Hindlimb muscle (tissue), 1 donor: ENCODE measurements around the gene MYO1C. TPM values are rescaled to one million over a fixed set of nuclear protein-coding genes. Genes with fewer than 3 reads are reported as not detected.
A peak's percentile ranks its signal among the peaks of the same experiment; 100 is the strongest.
"Not testable (repeated sequence)": the region's sequence is repeated elsewhere in the genome, so short reads cannot be mapped to it uniquely, and the experiment has no call there.

Experiments
- DNase-seq: peaks from one replicate; pipeline ENCODE4 v3.0.0-alpha.2; 2013
- polyA plus RNA-seq: library from polyadenylated mRNA; unstranded; fragments of 120-200 nt; gene quantifications from one replicate; pipeline ENCODE4 v1.2.1, GENCODE V29; 2013; ENCODE audit not compliant: insufficient read length

The MYO1C gene
- polyA plus RNA-seq, 1 donor = 105 TPM

DNA sequence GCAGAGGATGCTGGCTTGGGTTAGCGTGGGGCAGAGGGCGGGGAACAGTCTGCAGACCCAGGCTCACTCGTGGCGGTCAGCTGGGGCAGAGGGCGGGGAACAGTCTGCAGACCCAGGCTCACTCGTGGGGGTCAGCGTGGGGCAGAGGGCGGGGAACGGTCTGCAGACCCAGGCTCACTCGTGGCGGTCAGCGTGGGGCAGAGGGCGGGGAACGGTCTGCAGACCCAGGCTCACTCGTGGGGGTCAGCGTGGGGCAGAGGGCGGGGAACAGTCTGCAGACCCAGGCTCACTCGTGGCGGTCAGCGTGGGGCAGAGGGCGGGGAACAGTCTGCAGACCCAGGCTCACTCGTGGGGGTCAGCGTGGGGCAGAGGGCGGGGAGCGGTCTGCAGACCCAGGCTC, 16.2 kb upstream of the MYO1C start:
- DNase-seq = not testable (repeated sequence)

- no peak for DNase-seq
These were observed 14.3 kb upstream of the MYO1C start for GRCh38 chr17:1506649-1507267.

DNA sequence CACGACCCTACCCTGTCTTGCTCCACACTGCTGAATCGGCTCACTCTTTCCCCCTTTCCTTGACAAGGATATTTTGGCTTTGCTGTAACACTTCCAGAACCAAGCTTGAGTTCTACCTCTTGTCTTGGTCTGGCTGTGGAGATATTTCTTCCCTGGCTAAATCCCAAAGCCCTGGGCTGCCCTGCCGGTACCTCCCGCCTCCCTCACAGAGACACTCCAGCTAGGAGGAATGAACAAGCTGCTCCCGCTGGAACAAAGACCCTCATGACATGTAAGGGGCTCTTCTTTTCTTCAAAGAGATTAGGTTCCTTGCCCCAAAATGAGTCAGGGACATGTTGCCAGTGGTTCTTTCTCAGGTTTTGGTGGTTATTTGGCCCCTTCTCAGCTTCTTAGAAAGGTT, 13.1 kb upstream of the MYO1C start:
- no peak for DNase-seq

- no peak for DNase-seq
These were observed 12.4 kb upstream of the MYO1C start for GRCh38 chr17:1504866-1505265.

DNA sequence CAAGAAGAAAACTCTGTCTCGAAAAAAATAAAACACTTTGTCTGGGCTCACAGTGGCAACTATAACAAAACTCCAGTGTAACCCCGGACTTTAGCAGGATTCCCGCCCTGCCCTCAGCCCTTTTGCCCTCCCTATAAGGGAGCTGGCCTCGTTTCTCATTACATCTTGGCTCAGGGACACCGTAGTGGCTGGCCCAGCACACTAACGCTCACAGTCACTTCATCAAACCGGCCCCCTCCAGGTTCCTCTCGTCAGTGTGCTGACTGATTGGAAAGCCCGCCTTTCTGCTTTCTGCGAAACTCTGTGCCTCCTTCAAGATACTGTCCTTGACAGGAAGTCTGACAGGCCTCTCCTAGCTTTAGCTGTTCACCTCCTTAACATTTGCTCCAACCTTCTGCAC, 11.2 kb upstream of the MYO1C start:
- DNase-seq = no peak

GRCh38 chr17:1498869-1499268, 6.4 kb upstream of the MYO1C start:
- no peak for DNase-seq

DNA sequence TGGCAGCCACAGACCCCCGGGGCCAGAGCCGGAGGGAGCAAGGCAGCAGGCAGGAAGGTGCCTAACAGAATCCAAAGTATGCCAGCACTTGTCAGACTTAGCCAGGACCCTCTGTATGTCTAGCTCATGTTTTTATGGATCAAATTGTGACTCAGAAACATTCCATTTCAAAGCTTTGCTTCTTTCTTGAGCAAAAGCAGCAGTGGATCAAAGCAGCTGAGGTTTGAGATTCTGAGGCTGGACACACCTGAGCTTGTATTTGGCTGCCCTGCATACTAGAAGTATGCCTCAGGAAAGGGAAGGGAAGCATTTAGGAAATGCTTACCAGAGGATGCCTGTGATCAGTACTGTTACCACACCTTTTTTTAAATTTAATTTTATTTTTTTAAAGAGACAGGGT, 5.7 kb upstream of the MYO1C start:
- DNase-seq = no peak

- DNase-seq = no peak
These were observed 5.3 kb upstream of the MYO1C start for GRCh38 chr17:1497831-1498230.

DNA sequence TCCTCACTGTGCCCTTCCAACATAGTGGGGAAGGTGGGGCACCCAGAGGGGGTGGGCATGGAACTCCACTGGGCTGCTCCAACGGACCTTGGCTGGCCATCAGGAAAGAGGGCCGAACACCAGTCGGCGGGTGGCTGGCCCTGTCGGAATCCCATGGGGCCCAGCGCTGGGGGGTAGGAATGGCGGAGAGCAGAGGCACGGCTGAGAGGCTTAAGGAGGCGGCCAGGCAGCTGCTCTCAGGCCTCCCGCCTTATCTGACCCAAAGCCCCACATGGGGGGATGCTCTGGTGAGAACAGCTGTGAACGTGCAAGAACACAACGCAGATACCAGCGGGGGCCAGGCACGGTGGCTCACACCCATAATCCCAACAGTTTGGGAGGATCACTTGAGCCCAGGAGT, 4.4 kb upstream of the MYO1C start:
- DNase-seq = no peak

GRCh38 chr17:1495265-1495989, 2.9 kb upstream of the MYO1C start:
- DNase-seq = peak; percentile 51

DNA sequence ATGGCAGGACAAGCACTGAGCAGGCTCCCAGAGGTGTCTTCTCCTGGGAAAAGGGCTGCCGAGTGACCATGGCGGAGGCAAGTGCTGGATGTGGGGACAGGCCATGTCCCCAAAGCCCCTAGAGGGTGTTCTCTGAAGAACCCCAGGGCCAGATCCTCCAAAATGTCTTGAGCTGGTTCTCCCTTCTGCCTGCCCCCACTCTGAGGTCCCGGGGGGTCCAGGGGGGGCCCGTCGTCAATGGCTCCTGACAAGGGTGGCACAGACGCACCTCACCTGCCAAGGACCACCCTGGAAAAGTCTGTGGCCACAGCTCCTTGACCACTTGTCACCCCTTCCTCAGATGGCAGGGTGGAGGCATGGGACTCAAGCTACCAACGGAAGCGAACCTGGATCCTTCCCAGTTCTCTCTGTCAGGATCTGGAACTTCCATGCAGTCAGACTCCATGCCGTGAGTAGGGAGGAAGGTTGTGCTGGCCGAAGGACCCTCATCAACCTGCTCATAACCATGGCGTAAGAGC, 2.3 kb upstream of the MYO1C start:
- no peak for DNase-seq

DNA sequence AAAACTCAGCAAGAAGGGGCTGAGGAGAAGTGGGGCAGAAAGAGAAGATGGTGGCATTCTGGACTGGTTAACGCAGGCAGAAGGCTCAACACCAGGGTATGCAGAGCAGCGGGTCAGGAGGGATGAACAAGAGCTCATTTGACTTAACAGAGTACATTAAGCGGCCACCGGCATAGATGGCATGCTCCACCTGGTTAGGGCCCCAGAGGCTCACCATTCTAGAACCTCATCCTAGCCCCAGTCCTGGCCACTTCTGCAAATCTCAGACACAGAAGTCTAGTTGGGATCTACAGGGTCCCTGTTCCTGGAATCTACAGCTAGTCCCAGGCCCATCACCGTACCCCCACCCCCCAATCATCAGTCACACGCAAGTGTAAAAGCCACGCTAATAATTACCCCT, 1.7 kb upstream of the MYO1C start:
- no peak for DNase-seq

DNA sequence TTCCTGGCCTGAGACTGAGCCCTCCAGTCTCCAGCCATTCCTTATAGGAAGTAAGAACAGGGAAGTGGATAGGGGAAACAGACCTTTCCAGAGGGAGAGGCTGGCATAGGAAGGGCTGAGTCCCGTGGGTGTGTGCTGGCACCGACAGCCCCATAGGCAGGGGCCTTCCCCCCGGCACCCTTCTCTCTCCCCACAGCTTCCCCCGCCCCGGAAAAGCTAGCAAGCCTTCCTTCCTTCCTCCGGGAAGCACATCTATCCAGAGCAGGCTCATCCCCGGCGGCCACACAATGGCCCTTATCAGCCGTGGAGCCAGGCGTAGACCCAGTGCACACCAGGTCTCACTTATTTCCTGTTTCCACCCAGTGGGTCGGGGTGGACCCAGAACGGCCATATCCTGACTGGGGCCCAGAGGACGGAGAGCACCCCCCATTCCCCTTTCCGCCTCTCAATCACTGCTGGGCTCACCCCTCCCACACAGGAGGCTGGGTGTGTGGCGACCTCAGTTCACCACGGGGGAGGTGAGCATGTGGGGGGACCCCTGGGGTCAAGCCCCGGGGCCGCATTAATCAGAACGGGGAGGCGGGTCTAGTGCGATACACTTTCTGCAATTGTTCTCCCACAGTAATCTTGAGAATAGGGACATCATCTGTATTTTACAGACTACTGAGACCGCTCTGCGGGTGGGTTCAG, 950 bp upstream of the MYO1C start:
- no peak for DNase-seq

DNA sequence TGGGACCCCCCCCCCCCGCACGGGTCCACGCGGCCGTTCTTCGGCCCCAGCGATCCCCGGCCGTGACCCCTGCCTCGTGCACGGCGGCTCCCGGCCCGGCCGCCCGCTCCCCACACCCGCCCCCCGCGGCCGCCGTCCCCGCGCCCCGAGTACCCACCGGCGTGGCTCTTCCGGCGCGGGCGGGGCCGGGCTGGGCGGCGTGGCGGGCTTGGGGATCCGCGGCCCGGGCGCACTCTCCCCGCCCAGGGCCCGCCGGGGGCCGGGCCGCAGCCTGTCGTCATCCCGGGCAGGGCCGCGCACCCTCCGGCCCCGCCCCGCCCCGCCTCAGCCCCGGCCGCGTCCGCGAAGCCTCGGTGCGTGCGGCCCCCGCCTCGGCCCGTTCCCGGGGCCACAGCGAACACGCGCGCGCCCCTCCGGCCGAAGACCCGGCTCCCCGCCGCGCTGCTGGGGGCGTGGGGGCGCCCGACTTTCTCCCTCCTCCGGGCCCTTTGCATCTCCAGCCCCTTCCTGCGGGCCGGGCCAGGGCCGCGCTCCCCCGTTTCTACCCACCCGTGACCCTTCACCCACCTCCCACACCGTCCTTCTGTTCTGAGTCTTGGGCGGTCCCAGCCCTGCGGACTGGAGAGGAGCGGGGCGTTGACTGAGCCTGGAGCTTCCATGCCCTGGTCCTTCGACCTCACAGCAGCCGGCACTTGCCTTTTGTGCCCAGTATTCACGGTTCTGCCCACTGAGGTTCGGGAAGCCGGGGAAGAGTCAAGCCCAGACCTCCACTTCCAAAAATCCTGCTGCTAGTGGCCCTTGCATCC, 840 bp downstream of the MYO1C start:
- peak; percentile 73 for DNase-seq

DNA sequence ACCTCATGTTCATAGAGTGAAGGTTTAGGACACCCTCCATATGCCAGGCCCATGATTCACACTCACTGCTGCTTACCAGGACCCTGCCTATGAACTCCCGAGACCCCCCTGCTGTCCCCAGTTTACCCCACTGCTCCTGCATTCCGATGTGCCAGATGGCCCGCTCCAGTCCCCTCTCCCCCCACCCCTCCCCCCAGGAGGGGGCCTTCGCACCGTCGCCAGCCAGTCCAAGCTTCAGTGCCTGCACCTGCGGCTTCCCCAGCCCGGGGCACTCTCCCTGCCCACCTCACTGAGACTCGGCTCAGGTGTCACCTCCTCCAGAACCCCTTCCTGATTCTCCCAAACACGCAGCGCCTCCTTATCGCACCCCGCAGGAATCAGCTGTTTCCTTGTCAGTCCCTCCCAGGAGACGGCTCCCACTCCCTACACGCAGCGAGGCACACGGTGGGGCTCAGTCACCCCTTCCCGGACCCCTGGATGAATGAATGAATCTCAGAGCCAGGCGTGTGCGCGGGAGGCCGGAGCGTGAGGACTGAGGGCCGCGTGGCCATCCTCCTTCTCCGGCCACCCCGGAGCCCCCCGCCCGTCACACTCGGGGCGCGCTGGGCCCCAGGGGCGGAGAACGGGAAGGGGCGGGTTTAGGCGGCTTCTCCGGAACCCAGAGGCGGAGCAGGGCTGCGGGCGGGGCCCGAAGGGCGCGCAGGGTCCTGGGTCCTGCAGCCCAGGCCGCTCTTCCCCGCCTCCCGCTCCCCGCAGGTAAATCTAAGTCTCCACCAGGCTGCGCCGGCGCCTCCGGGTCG, 1.6 kb downstream of the MYO1C start:
- peak; percentile 49 for DNase-seq

DNA sequence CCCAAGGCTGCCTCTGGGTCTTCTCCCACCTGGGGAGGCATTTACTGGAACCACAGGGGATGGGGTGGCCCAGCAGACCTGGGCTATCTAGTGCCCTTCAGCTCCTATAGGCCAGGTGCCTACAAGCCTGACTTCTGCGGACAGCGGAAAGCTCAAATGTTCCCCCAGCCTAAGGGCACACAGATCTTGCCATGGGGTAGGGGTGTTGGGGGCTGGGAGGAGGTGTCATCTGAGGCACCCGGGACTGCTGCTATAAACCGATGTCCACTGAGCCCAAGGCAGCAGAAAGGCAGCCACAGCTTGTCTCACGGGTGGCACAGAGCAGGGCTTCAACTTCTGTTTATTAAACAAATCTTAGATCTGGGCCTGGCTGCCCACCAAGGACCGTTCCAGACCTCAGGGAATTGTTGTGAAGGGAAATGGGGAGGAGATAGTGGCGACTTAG, 3.6 kb downstream of the MYO1C start:
- no peak for DNase-seq

DNA sequence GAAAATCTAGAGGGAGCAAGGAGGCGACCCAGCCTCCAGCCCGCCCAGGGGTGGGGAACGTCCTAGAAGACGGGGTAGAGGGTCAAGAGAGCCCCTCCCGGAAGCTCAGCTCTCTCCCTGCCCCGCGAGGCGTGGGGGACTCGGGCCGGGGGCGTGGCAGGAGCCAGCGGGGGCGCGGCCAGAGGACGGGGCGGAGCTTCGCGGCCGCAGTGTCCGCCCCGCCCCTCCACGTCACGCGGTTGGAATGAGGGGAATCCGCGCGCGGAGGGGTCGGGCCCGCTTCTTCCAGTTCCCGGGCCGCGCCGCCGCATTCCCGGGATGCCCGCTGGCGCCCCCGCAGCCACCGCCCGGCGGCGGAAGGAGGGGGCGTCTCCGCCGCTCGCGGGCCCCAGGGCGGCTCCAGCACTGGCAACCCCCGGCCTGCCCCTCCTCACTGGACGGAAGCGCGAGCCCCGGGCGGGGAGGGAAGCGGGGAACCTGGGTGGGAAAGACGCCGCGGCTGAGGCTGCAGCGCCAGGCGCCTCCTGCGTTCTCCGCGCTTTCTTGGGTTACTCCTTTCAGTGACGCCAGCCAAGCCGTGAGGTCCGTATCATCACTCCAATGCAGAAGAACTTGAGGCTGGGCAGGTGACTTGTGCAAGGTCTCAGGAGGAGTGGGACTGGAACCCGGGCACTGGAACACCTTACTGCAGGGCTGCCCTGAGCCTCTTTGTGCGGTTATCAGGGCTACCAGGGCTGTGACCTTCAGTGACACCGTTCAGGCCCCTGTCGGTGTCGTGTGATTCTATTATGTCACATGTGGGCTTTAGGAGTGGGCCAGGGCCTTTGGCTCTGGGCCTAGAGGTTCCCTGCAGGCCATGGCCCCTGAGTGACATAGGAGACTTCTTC, 4.3 kb downstream of the MYO1C start:
- peak; percentile 91 for DNase-seq

DNA sequence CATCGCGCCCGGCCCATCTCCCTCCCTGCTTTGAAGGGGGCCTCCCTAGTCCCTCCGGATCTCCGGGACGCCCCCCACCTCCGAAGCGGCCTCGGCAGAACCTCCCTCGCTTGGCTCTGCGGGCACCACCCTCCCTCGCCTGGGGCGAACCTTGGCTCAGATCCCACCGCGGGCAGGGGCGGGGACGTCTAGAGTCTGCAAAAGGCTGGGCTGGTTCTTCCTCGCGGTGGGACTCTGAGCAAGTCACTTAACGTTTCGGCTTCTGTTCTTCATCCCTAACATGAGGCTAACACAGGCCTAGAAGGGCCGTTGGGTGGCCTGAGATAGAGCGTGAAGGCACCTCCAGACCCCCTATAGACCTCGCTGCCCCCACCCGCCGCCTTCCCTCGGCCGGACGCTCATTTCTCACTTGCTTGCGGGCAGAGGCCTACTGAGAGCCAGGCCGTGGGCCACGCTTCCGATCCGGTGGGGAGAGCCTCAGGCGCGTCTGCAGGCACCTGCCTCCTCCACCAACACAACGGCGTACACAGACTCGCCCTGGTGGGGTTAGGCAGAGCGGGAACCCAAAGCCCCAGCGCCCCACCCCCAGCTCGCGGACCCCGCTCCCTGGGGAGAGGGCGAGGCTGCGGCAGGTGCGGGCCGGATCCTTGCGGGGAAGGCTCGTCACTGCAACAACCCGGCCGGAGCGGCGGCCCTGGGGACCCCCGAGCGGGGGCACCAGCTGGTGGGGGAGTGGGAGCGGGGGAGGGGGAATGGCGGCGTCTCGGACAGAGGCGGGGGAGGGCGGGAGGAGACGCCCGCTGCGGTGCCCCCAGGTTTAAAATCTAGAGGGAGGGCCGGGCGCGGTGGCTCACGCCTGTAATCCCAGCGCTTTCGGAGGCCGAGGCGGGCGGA, 5.4 kb downstream of the MYO1C start:
- peak; percentile 47 for DNase-seq
